HepG2 (cell line): ENCODE data around the gene BBS5. TPM values are rescaled to one million over a fixed set of nuclear protein-coding genes. Genes with fewer than 3 reads are reported as not detected.

Source experiments
- ATAC-seq: fragments of 200-7000 bp; cut with Tn5 transposase; 3 replicates; pipeline ENCODE4 v1.9.1; 2020; ENCODE audit warnings: mild to moderate bottlenecking, moderate library complexity
- BruUV-seq: library from RNA; stranded (reverse); fragments of 400-500 nt; replicated peaks from 2 replicates; lab custom pipeline; 2021; lab: Mats Ljungman, UMichigan
- CTCF ChIA-PET: fragments of 300-600 bp; formaldehyde crosslinking; extraction: SDS; loops from one replicate; lab custom pipeline; 2021; ENCODE audit warnings: low total read pairs, inconsistent platforms, low intra/inter-chr PET ratio; lab: Yijun Ruan, JAX
- POLR2A ChIA-PET: fragments of 350-600 bp; sonication (Branson Sonifier 250); formaldehyde crosslinking; loops from one replicate; lab custom pipeline; 2020; ENCODE audit warnings: antibody characterized with exemption, inconsistent platforms; lab: Yijun Ruan, JAX
- DNase-seq: peaks from one replicate; pipeline ENCODE4 v3.0.0-alpha.2; 2015; ENCODE audit warnings: low spot score
- FAIRE-seq: peaks from 3 replicates; lab custom pipeline; 2011; peaks lifted over from hg19 to GRCh38; lab: Jason Lieb, UNC
- H2AFZ ChIP-seq: one replicate; pipeline ENCODE4 v1.6.1; 2011; ENCODE audit warnings: low read length, inconsistent platforms
- H3K27ac ChIP-seq: fragments of 300-600 bp; 3 replicates; pipeline ENCODE4 v1.8.0; 2011; ENCODE audit warnings: mixed run types, mild to moderate bottlenecking, mixed read lengths, low read length, inconsistent platforms; ENCODE audit not compliant: insufficient read depth; ENCODE audit errors: extremely low read length
- H3K27me3 ChIP-seq, 2 experiments: fragments of 200-600 bp in 1 of 2; 2 replicates in 1 of 2; 3 replicates in 1 of 2; pipeline versions ENCODE4 v1.6.0 to v1.8.0; 2011; ENCODE audit warnings: low read length in 2 of 2, mild to moderate bottlenecking in 2 of 2, moderate library complexity in 2 of 2, inconsistent platforms in 1 of 2; ENCODE audit not compliant: insufficient read depth in 2 of 2, control insufficient read depth in 1 of 2
- H3K36me3 ChIP-seq, 2 experiments: fragments of 200-600 bp in 1 of 2; replicated peaks in 1 of 2; 2 replicates in 1 of 2; 3 replicates in 1 of 2; pipeline versions ENCODE4 v1.5.1 to v1.8.0; 2011; ENCODE audit warnings: low read length in 2 of 2, inconsistent platforms in 1 of 2; ENCODE audit not compliant: insufficient read depth in 2 of 2, control insufficient read depth in 1 of 2
- H3K4me1 ChIP-seq: 2 replicates; pipeline ENCODE4 v1.5.1; 2012; ENCODE audit warnings: low read length, inconsistent platforms; ENCODE audit not compliant: insufficient read depth
- H3K4me2 ChIP-seq: 2 replicates; pipeline ENCODE4 v1.6.0; 2011; ENCODE audit warnings: low read depth, low read length, inconsistent platforms
- H3K4me3 ChIP-seq, 3 experiments: fragments of 200-600 bp in 1 of 3; sonication (generic), shearing (Covaris generic) in 1 of 3; replicated peaks in 1 of 3; 2 replicates each; pipeline ENCODE4 v1.5.1; 2011 to 2016; ENCODE audit warnings: low read length in 3 of 3, inconsistent platforms in 2 of 3, low read depth in 2 of 3, mild to moderate bottlenecking in 2 of 3, control low read depth in 1 of 3, mixed read lengths in 1 of 3; ENCODE audit not compliant: insufficient read depth in 1 of 3
- H3K79me2 ChIP-seq: one replicate; pipeline ENCODE4 v1.6.1; 2011; ENCODE audit warnings: low read length, inconsistent platforms; ENCODE audit not compliant: insufficient read depth
- H3K9ac ChIP-seq: 2 replicates; pipeline ENCODE4 v1.6.0; 2011; ENCODE audit warnings: mild to moderate bottlenecking, low read depth, low read length, inconsistent platforms; ENCODE audit not compliant: insufficient read depth
- H3K9me3 ChIP-seq: 2 replicates; pipeline ENCODE4 v1.5.1; 2012; ENCODE audit warnings: mild to moderate bottlenecking, low read length
- H4K20me1 ChIP-seq: 2 replicates; pipeline ENCODE4 v1.6.0; 2011; ENCODE audit warnings: inconsistent platforms, mild to moderate bottlenecking, low read length, moderate library complexity; ENCODE audit not compliant: insufficient read depth
- CBX2 ChIP-seq, 2 experiments: fragments of 200-600 bp in 1 of 2; sonication (generic); formaldehyde crosslinking in 1 of 2; IDR thresholded peaks; 2 replicates each; pipeline versions ENCODE4 v1.7.0 to v1.8.1; 2018 to 2022; ENCODE audit warnings: low read depth in 2 of 2, low read length in 1 of 2, mild to moderate bottlenecking in 1 of 2, missing genetic modification reagents in 1 of 2
- HCFC1 ChIP-seq: fragments of 150-350 bp; IDR thresholded peaks from 2 replicates; pipeline ENCODE4 v1.6.1; 2014; ENCODE audit warnings: low read depth, low read length
- HIVEP1 ChIP-seq: sonication (generic); formaldehyde crosslinking; IDR thresholded peaks from 2 replicates; pipeline ENCODE4 v1.4.0; 2020; ENCODE audit warnings: mild to moderate bottlenecking, missing genetic modification reagents
- HNRNPLL ChIP-seq: fragments of 200-400 bp; formaldehyde crosslinking; IDR thresholded peaks from 2 replicates; pipeline ENCODE4 v1.6.1; 2017; ENCODE audit warnings: mild to moderate bottlenecking, low read depth, low read length; ENCODE audit not compliant: poor library complexity, severe bottlenecking
- HOXA7 ChIP-seq: sonication (generic); formaldehyde crosslinking; IDR thresholded peaks from 2 replicates; pipeline ENCODE4 v1.8.1; 2022; ENCODE audit warnings: mild to moderate bottlenecking, missing genetic modification reagents, moderate library complexity
- IRX3 ChIP-seq: sonication (generic); formaldehyde crosslinking; IDR thresholded peaks from 2 replicates; pipeline ENCODE4 v1.8.1; 2023; ENCODE audit warnings: mild to moderate bottlenecking, low read depth, missing genetic modification reagents, borderline replicate concordance
- KAT7 ChIP-seq: IDR thresholded peaks from 2 replicates; pipeline ENCODE4 v1.6.1; 2018; ENCODE audit warnings: borderline replicate concordance, missing compliant biosample characterization
- MEIS2 ChIP-seq: sonication (generic); formaldehyde crosslinking; IDR thresholded peaks from 2 replicates; pipeline ENCODE4 v1.9.0; 2021; ENCODE audit warnings: mild to moderate bottlenecking, missing genetic modification reagents
- NPAS2 ChIP-seq: sonication (generic); formaldehyde crosslinking; IDR thresholded peaks from 2 replicates; pipeline ENCODE4 v1.8.0; 2022; ENCODE audit warnings: mild to moderate bottlenecking, missing genetic modification reagents, borderline replicate concordance
- PHF8 ChIP-seq: sonication (generic); formaldehyde crosslinking; IDR thresholded peaks from 2 replicates; pipeline ENCODE4 v1.5.0; 2020; ENCODE audit warnings: missing genetic modification reagents
- PRPF4 ChIP-seq: fragments of 200-400 bp; formaldehyde crosslinking; IDR thresholded peaks from 2 replicates; pipeline ENCODE4 v1.6.1; 2016; ENCODE audit warnings: low read length, low read depth; ENCODE audit not compliant: poor library complexity, severe bottlenecking
- YY1 ChIP-seq: IDR thresholded peaks from 2 replicates; pipeline ENCODE4 v1.6.1; 2011; ENCODE audit warnings: low read length, low read depth, moderate library complexity, mild to moderate bottlenecking; ENCODE audit not compliant: insufficient read depth, insufficient replicate concordance
- ZFX ChIP-seq: sonication (generic); formaldehyde crosslinking; IDR thresholded peaks from 2 replicates; pipeline ENCODE4 v1.4.0; 2020; ENCODE audit warnings: mild to moderate bottlenecking, low read depth, missing genetic modification reagents, moderate library complexity
- ZNF564 ChIP-seq: sonication (generic); formaldehyde crosslinking; IDR thresholded peaks from 2 replicates; pipeline ENCODE4 v1.8.1; 2023; ENCODE audit warnings: mild to moderate bottlenecking, missing genetic modification reagents
- ZNF782 ChIP-seq: sonication (generic); formaldehyde crosslinking; IDR thresholded peaks from 2 replicates; pipeline ENCODE4 v1.4.0; 2020; ENCODE audit warnings: missing genetic modification reagents, mild to moderate bottlenecking, borderline replicate concordance
- ZNF839 ChIP-seq: sonication (generic); formaldehyde crosslinking; IDR thresholded peaks from 2 replicates; pipeline ENCODE4 v1.4.0; 2020; ENCODE audit warnings: missing genetic modification reagents, mild to moderate bottlenecking, borderline replicate concordance
- WGBS: methylation state at CpG from one replicate; pipeline ENCODE4 v1.1.6; 2017; ENCODE audit warnings: low lambda C conversion rate; 5-methylcytosine and 5-hydroxymethylcytosine counted together
- in situ Hi-C: cut with HindIII; loops from 2 replicates; pipeline ENCODE4 v1.10.0; 2017; ENCODE audit warnings: low pct_unique_long_range_greater_than_20kb; ENCODE audit not compliant: extremely low pct_ligation_motif_present
- intact Hi-C: fragments of 100-400 bp; cut with micrococcal nuclease; formaldehyde crosslinking; loops from one replicate; pipeline ENCODE4 v1.10.0; 2022; ENCODE audit not compliant: unreplicated experiment
- polyA plus RNA-seq, 8 experiments: library from polyadenylated mRNA; depleted of rRNA in 3 of 8; stranded (reverse) in 7 of 8; unstranded in 1 of 8; fragments of >200 nt; fragmentation: Illumina TruSeq in 4 of 8; extraction: Trizol in 4 of 8; gene quantifications; 2 replicates each; pipeline versions ENCODE4 v1.2.1 to v1.2.3, GENCODE V29; 2011 to 2016; ENCODE audit warnings: low read depth in 4 of 8, missing spikeins in 1 of 8, mixed read lengths in 1 of 8; ENCODE audit not compliant: insufficient read depth in 1 of 8
- total RNA-seq, 5 experiments: library from RNA; depleted of rRNA; stranded (reverse); fragments of >200 nt; fragmentation: Illumina TruSeq; extraction: Trizol; gene quantifications; 2 replicates each; pipeline ENCODE4 v1.2.3, GENCODE V29; 2016; ENCODE audit warnings: low read depth in 1 of 5
- TF ChIP-seq, protein P1 (sequence below): IDR thresholded peaks from 2 replicates; pipeline ENCODE4 v1.4.0; 2020; ENCODE audit warnings: mild to moderate bottlenecking, missing genetic modification reagents
- TF ChIP-seq, protein P2 (sequence below): sonication (generic); formaldehyde crosslinking; IDR thresholded peaks from 2 replicates; pipeline ENCODE4 v1.5.0; 2020; ENCODE audit warnings: mild to moderate bottlenecking, low read depth, missing genetic modification reagents, borderline replicate concordance
- TF ChIP-seq, protein P3 (sequence below): conservative IDR thresholded peaks from 2 replicates; pipeline ENCODE4 v1.6.1; 2018; ENCODE audit warnings: missing genetic modification reagents

Gene BBS5
- total and polyA plus RNA-seq, 2 of the 13 experiments (the other 11 are each of a cell fraction or from before 2014, with no cell fraction given), result 1.8 to 4.5 TPM

DNA sequence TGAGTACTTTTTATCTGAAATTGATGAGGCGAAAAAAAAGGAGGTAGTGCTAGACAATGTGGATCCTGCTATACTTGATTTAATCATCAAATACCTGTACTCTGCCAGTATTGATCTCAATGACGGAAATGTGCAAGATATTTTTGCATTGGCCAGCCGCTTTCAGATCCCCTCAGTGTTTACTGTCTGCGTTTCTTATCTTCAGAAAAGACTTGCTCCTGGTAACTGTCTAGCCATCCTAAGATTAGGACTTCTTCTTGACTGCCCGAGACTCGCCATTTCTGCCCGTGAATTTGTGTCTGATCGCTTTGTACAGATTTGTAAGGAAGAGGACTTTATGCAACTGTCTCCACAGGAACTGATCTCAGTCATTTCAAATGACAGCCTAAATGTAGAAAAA lies 30.7 kb downstream of the BBS5 start (continued):
- TF ChIP-seq ZFX (no peak), CBX2 (IDR thresholded peaks at IDR 0.05; ENCODE audit: low read depth, low read length) (no peak), CBX2 (CRISPR knock-in tag; IDR thresholded peaks at IDR 0.05; ENCODE audit: low read depth) (no peak), HCFC1 (no peak), PHF8 (no peak), HOXA7 (CRISPR knock-in tag) (no peak)

DNA sequence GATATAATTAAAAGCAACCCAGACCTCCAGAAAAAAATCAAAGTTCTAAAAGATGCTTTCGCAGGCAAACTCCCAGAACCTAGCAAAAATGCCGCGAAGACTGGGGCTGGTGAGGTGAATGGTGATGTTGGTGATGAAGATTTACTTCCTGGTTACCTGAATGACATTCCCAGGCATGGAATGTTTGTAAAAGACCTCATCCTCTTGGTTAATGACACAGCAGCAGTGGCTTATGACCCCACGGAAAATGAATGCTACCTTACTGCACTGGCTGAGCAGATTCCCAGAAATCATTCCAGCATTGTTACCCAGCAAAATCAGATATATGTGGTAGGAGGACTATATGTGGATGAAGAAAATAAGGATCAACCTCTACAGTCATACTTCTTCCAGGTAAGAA lies 31.2 kb downstream of the BBS5 start:
- H4K20me1 ChIP-seq, result no peaks in the 10 kb centered on the region
- peaks cover 20% of the 10 kb centered on the region for H3K4me1 ChIP-seq
- ATAC-seq (no peak), DNase-seq (no peak), FAIRE-seq (no peak)
- intact Hi-C loops, result no loop called here
- no peak overlapping the region for H3K9ac ChIP-seq
- BruUV-seq, result no TSS peak
- TF ChIP-seq HIVEP1 (CRISPR knock-in tag), result no peak
- TF ChIP-seq, protein P1, sequence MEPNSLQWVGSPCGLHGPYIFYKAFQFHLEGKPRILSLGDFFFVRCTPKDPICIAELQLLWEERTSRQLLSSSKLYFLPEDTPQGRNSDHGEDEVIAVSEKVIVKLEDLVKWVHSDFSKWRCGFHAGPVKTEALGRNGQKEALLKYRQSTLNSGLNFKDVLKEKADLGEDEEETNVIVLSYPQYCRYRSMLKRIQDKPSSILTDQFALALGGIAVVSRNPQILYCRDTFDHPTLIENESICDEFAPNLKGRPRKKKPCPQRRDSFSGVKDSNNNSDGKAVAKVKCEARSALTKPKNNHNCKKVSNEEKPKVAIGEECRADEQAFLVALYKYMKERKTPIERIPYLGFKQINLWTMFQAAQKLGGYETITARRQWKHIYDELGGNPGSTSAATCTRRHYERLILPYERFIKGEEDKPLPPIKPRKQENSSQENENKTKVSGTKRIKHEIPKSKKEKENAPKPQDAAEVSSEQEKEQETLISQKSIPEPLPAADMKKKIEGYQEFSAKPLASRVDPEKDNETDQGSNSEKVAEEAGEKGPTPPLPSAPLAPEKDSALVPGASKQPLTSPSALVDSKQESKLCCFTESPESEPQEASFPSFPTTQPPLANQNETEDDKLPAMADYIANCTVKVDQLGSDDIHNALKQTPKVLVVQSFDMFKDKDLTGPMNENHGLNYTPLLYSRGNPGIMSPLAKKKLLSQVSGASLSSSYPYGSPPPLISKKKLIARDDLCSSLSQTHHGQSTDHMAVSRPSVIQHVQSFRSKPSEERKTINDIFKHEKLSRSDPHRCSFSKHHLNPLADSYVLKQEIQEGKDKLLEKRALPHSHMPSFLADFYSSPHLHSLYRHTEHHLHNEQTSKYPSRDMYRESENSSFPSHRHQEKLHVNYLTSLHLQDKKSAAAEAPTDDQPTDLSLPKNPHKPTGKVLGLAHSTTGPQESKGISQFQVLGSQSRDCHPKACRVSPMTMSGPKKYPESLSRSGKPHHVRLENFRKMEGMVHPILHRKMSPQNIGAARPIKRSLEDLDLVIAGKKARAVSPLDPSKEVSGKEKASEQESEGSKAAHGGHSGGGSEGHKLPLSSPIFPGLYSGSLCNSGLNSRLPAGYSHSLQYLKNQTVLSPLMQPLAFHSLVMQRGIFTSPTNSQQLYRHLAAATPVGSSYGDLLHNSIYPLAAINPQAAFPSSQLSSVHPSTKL (CRISPR knock-in tag), result no peak
- TF ChIP-seq YY1, result no peak
- TF ChIP-seq NPAS2, result no peak
- TF ChIP-seq ZNF839 (CRISPR knock-in tag), result no peak
- no peak for TF ChIP-seq ZNF564 (CRISPR knock-in tag)
- TF ChIP-seq, protein P2, sequence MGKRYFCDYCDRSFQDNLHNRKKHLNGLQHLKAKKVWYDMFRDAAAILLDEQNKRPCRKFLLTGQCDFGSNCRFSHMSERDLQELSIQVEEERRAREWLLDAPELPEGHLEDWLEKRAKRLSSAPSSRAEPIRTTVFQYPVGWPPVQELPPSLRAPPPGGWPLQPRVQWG (CRISPR knock-in tag), result no peak
- no peak for TF ChIP-seq MEIS2
- TF ChIP-seq KAT7 (CRISPR knock-in tag), result no peak
- TF ChIP-seq ZNF782, result no peak
- no peak for TF ChIP-seq PRPF4
- no peak for TF ChIP-seq HNRNPLL
- TF ChIP-seq, protein P3, sequence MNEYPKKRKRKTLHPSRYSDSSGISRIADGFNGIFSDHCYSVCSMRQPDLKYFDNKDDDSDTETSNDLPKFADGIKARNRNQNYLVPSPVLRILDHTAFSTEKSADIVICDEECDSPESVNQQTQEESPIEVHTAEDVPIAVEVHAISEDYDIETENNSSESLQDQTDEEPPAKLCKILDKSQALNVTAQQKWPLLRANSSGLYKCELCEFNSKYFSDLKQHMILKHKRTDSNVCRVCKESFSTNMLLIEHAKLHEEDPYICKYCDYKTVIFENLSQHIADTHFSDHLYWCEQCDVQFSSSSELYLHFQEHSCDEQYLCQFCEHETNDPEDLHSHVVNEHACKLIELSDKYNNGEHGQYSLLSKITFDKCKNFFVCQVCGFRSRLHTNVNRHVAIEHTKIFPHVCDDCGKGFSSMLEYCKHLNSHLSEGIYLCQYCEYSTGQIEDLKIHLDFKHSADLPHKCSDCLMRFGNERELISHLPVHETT (CRISPR knock-in tag), result no peak
- TF ChIP-seq IRX3 (CRISPR knock-in tag), result no peak
- TF ChIP-seq, all 625 proteins: peak for 0
- H3K27ac ChIP-seq, result no peak overlapping the region
- no peaks in the 10 kb centered on the region for H3K36me3 ChIP-seq
- no peaks in the 10 kb centered on the region for H3K27me3 ChIP-seq
- CTCF ChIA-PET, result no interaction called here
- POLR2A ChIA-PET, result no interaction called here
- H3K79me2 ChIP-seq, result no peaks in the 10 kb centered on the region
- H2AFZ ChIP-seq, result no peak overlapping the region
- WGBS, result 89% methylated on average over 4 of the region's 4 CpGs
- H3K4me3 ChIP-seq, result no peak overlapping the region
- no peaks in the 10 kb centered on the region for H3K9me3 ChIP-seq
- no peak overlapping the region for H3K4me2 ChIP-seq
- in situ Hi-C loops, result no loop called here
